ENCODE measurements around the gene CYP11A1.

The CYP11A1 gene

GRCh38 chr15:74376226-74376625 lies 8.8 kb upstream of the CYP11A1 start:
- Mint-ChIP-seq H3K27ac (no peak overlapping the region), H3K4me3 (no peak overlapping the region), H3K4me1 (peaks cover 23% of the 10 kb centered on the region), H3K9me3 (no peaks in the 10 kb centered on the region), H3K36me3 (ENCODE audit: low read depth) (no peaks in the 10 kb centered on the region), H3K27me3 (ENCODE audit: low read depth, poor library complexity) (peaks cover 18% of the 10 kb centered on the region)
- no peak for DNase-seq
- no peak for TF ChIP-seq CTCF (IDR thresholded peaks at IDR 0.05)

- Mint-ChIP-seq H3K27ac (no peak overlapping the region), H3K9me3 (no peaks in the 10 kb centered on the region), H3K4me3 (peak overlapping the region; percentile 67), H3K27me3 (ENCODE audit: low read depth, poor library complexity) (peaks cover 15% of the 10 kb centered on the region), H3K4me1 (peaks cover 25% of the 10 kb centered on the region), H3K36me3 (ENCODE audit: low read depth) (no peaks in the 10 kb centered on the region)
- peak; percentile 83 for TF ChIP-seq CTCF (IDR thresholded peaks at IDR 0.05)
- peak; percentile 87 for DNase-seq
These were observed 7.9 kb upstream of the CYP11A1 start for GRCh38 chr15:74375303-74375693.

- peaks cover 15% of the 10 kb centered on the region for H3K27me3 Mint-ChIP-seq (ENCODE audit: low read depth, poor library complexity)
- no peaks in the 10 kb centered on the region for H3K9me3 Mint-ChIP-seq
- H3K27ac Mint-ChIP-seq, result no peak overlapping the region
- DNase-seq, result no peak
- H3K4me1 Mint-ChIP-seq, result peaks cover 29% of the 10 kb centered on the region
- TF ChIP-seq CTCF (IDR thresholded peaks at IDR 0.05), result no peak
- no peaks in the 10 kb centered on the region for H3K36me3 Mint-ChIP-seq (ENCODE audit: low read depth)
- H3K4me3 Mint-ChIP-seq, result peak overlapping the region; percentile 82
These were observed 7.3 kb upstream of the CYP11A1 start for GRCh38 chr15:74374648-74375302.

- TF ChIP-seq CTCF (IDR thresholded peaks at IDR 0.05), result peak; percentile 88
- H3K4me3 Mint-ChIP-seq, result peak overlapping the region; percentile 82
- H3K4me1 Mint-ChIP-seq, result peaks cover 29% of the 10 kb centered on the region
- no peak overlapping the region for H3K27ac Mint-ChIP-seq
- H3K27me3 Mint-ChIP-seq (ENCODE audit: low read depth, poor library complexity), result peaks cover 15% of the 10 kb centered on the region
- peak; percentile 97 for DNase-seq
- no peaks in the 10 kb centered on the region for H3K36me3 Mint-ChIP-seq (ENCODE audit: low read depth)
- no peaks in the 10 kb centered on the region for H3K9me3 Mint-ChIP-seq
These were observed 6.5 kb upstream of the CYP11A1 start for GRCh38 chr15:74373731-74374647.

GRCh38 chr15:74373056-74373650 lies 5.7 kb upstream of the CYP11A1 start:
- Mint-ChIP-seq H3K4me3 (peak overlapping the region; percentile 82), H3K4me1 (peaks cover 31% of the 10 kb centered on the region), H3K36me3 (ENCODE audit: low read depth) (no peaks in the 10 kb centered on the region), H3K9me3 (no peaks in the 10 kb centered on the region), H3K27me3 (ENCODE audit: low read depth, poor library complexity) (peaks cover 18% of the 10 kb centered on the region), H3K27ac (no peak overlapping the region)
- no peak for TF ChIP-seq CTCF (IDR thresholded peaks at IDR 0.05)
- DNase-seq, result no peak
